MM.1S (cell line): ENCODE data around the gene LAMTOR5.

ENCODE experiments used
- CTCF ChIP-seq: fragments of 300-600 bp; sonication (generic); IDR thresholded peaks from 2 replicates; pipeline ENCODE4 v1.5.1; 2016; ENCODE audit warnings: antibody characterized with exemption, low read length, mixed read lengths
- EZH2 ChIP-seq: fragments of 300-600 bp; sonication (generic); optimal IDR thresholded peaks from 2 replicates; pipeline ENCODE3; 2017; ENCODE audit warnings: low read depth, mild to moderate bottlenecking, antibody characterized with exemption, low read length, mixed read lengths

DNA sequence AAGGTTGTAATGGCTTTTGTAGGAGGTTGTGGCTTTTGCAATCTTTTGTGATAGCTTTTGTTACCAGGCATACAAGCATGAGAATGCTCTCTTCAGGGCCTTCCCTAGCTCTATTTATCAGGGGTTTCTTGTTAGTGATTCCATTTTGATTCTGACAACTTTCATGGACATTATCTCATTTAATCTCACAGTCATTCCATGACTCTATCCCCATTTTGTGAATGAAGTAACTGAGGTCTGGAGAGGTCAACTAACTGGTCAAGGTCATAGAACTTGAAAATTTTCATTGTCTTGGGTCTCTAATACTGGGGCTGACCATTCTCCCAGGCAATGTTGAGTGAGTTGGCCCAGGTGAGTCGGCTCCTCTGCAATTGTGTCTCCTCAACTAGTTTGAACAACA, 11.2 kb upstream of the LAMTOR5 start:
- no peak for TF ChIP-seq CTCF
- no peak for TF ChIP-seq EZH2
